T-cell (primary cell): ENCODE data around the gene DMRTC2. TPM values are rescaled to one million over a fixed set of nuclear protein-coding genes. Genes with fewer than 3 reads are reported as not detected.
A peak's percentile ranks its signal among the peaks of the same experiment; 100 is the strongest.

Experiments used
- ATAC-seq, 4 experiments: fragments of 200-7000 bp in 3 of 4; fragments of 150-1000 bp in 1 of 4; cut with Tn5 transposase; replicated peaks in 1 of 4; 1 replicate in 3 of 4; 2 replicates in 1 of 4; pipeline ENCODE4 v1.10.0; 2021; ENCODE audit warnings: moderate library complexity in 3 of 4, mild to moderate bottlenecking in 2 of 4, moderate number of reproducible peaks in 1 of 4
- CTCF ChIA-PET, 2 donors: fragments of 300-600 bp; sonication (Branson Sonifier 250); formaldehyde crosslinking; loops; one replicate each; lab custom pipeline; 2022; ENCODE audit warnings: antibody characterized with exemption in 2 of 2; lab: Charles Lee
- POLR2A ChIA-PET, 2 donors: fragments of 300-600 bp; sonication (Branson Sonifier 250); formaldehyde crosslinking; loops; one replicate each; lab custom pipeline; 2022; ENCODE audit warnings: antibody characterized with exemption in 2 of 2; lab: Charles Lee
- DNase-seq, 35 experiments: peaks; one replicate each; pipeline versions ENCODE4 v3.0.0 to v3.0.0-alpha.2; 2013 to 2023
- H3K27ac ChIP-seq: one replicate; pipeline ENCODE4 v1.5.1; 2013; ENCODE audit warnings: low read length
- H3K27me3 ChIP-seq, 2 experiments: replicated peaks in 1 of 2; 1 replicate in 1 of 2; 2 replicates in 1 of 2; pipeline versions ENCODE4 v1.6.1 to v1.7.0; 2013; ENCODE audit warnings: low read length in 1 of 2, mixed read lengths in 1 of 2; ENCODE audit not compliant: control insufficient read depth in 2 of 2, insufficient read depth in 2 of 2; ENCODE audit errors: extremely low read depth in 1 of 2
- H3K36me3 ChIP-seq, 2 donors: 1 replicate in 1 of 2; 2 replicates in 1 of 2; pipeline versions ENCODE4 v1.6.1 to v1.7.0; 2013; ENCODE audit warnings: low read length in 1 of 2; ENCODE audit not compliant: control insufficient read depth in 2 of 2, insufficient read depth in 1 of 2; ENCODE audit errors: extremely low read depth in 1 of 2
- H3K4me1 ChIP-seq, 2 experiments: 1 replicate in 1 of 2; 2 replicates in 1 of 2; pipeline versions ENCODE4 v1.6.1 to v1.7.0; 2013; ENCODE audit warnings: low read length in 2 of 2, mixed read lengths in 1 of 2; ENCODE audit not compliant: insufficient read depth in 2 of 2, control insufficient read depth in 1 of 2; ENCODE audit errors: extremely low read depth in 1 of 2
- H3K4me3 ChIP-seq, 2 donors: 1 replicate in 1 of 2; 2 replicates in 1 of 2; pipeline versions ENCODE4 v1.5.1 to v1.7.0; 2013; ENCODE audit warnings: mild to moderate bottlenecking in 2 of 2, low read length in 1 of 2, moderate library complexity in 1 of 2; ENCODE audit not compliant: control insufficient read depth in 1 of 2; ENCODE audit errors: extremely low read depth in 1 of 2
- H3K9me3 ChIP-seq: 2 replicates; pipeline ENCODE4 v1.7.0; 2013
- H3K27ac Mint-ChIP-seq, 2 donors: one replicate each; pipeline ENCODE4 v1.8.0; 2020 to 2021; ENCODE audit warnings: mild to moderate bottlenecking in 2 of 2, mixed read lengths in 2 of 2
- H3K27me3 Mint-ChIP-seq, 2 donors: one replicate each; pipeline ENCODE4 v1.8.0; 2021 to 2022; ENCODE audit warnings: mixed read lengths in 2 of 2
- H3K36me3 Mint-ChIP-seq: one replicate; pipeline ENCODE4 v1.8.0; 2021; ENCODE audit warnings: mixed read lengths
- H3K4me1 Mint-ChIP-seq, 3 donors: one replicate each; pipeline ENCODE4 v1.8.0; 2020 to 2022; ENCODE audit warnings: mixed read lengths in 3 of 3, mild to moderate bottlenecking in 1 of 3
- H3K4me3 Mint-ChIP-seq, 3 donors: one replicate each; pipeline ENCODE4 v1.8.0; 2020 to 2022; ENCODE audit warnings: mild to moderate bottlenecking in 3 of 3, mixed read lengths in 3 of 3, moderate library complexity in 3 of 3
- H3K9me3 Mint-ChIP-seq, 3 donors: one replicate each; pipeline ENCODE4 v1.8.0; 2020 to 2022; ENCODE audit warnings: mixed read lengths in 3 of 3
- WGBS: methylation state at CpG from one replicate; pipeline ENCODE4 v1.1.5; 2013; ENCODE audit warnings: missing lambda C conversion rate; ENCODE audit not compliant: insufficient coverage; 5-methylcytosine and 5-hydroxymethylcytosine counted together
- total RNA-seq, 35 experiments: library from RNA in 6 of 35; stranded (reverse) in 6 of 35; fragments of 120-200 nt in 1 of 35; gene quantifications; one replicate each; pipeline versions ENCODE4 v1.2.1 to v1.2.4 and lab custom pipeline; 2013 to 2026

The DMRTC2 gene
- total RNA-seq, 5 donors from 2014 or later (not counting 1 experiment from before 2014, with no cell fraction given), result not detected

DNA sequence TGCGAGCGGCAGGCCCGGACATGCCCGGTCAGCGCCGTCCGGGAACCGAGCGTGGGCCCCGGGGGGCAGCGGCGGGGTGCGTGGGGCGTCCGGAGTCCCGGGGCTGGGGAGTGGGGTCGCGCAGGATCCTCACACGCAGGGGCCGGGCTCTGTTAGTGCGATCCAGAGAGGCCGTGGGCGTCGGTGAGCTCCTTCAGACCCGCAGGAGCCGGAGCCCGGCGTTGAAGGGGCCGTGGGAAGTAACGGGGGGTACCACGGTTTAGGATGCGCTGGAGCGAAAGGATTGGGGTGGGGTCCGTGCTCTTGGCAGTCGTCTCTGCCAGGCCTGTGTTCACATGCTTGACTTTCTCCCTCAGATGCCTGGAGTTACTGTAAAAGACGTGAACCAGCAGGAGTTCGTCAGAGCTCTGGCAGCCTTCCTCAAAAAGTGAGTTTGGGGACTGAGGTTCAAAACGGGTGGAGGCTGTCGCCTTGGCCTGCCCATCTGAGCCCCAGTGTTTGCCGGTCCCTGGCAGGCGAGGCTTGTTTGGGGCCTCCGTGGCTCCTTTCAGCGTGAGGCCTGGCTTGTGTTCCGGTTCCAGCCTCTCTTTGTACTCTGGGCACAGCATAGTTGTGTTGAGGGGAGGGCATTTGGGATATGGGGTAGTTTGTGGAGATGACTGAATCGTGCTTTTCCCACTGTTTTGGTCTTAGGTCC, 15.7 kb downstream of the DMRTC2 start:
- Histone ChIP-seq H3K27me3 (no peaks in the 10 kb centered on the region), H3K4me1 (peaks cover 27 to 55% of the 10 kb centered on the region in 2 experiments), H3K4me3 (peak overlapping the region; percentile 83 to 96), H3K27ac (peak overlapping the region; percentile 64), H3K36me3 (peaks cover 6 to 43% of the 10 kb centered on the region in 2 donors), H3K9me3 (no peaks in the 10 kb centered on the region)
- peaks cover 46 to 51% (median 49%) of the 10 kb centered on the region in 3 donors for H3K4me1 Mint-ChIP-seq
- WGBS, result under 1% methylated on average over 42 of the region's 45 CpGs
- no peaks in the 10 kb centered on the region for H3K9me3 Mint-ChIP-seq
- no peaks in the 10 kb centered on the region for H3K27me3 Mint-ChIP-seq
- DNase-seq, result peak in 4 of 35 experiments; percentile 14 to 44 (median 18)
- CTCF ChIA-PET, result interaction anchor here in 1 of 2 donors (0.6 to 3.0 kb wide), 7 partner anchors 11 to 421 kb away, joined by 3 to 15 read pairs (median 8); no protein-coding TSS in a partner anchor
- peak overlapping the region; percentile 80 to 95 (median 93) for H3K4me3 Mint-ChIP-seq
- no peak for ATAC-seq
- POLR2A ChIA-PET, result interaction anchor here (0.6 to 1.0 kb wide), 2 partner anchors 15 kb away, joined by 3 to 5 read pairs; no protein-coding TSS in a partner anchor
- peak overlapping the region; percentile 89 to 92 for H3K27ac Mint-ChIP-seq
- peaks cover 36% of the 10 kb centered on the region for H3K36me3 Mint-ChIP-seq

DNA sequence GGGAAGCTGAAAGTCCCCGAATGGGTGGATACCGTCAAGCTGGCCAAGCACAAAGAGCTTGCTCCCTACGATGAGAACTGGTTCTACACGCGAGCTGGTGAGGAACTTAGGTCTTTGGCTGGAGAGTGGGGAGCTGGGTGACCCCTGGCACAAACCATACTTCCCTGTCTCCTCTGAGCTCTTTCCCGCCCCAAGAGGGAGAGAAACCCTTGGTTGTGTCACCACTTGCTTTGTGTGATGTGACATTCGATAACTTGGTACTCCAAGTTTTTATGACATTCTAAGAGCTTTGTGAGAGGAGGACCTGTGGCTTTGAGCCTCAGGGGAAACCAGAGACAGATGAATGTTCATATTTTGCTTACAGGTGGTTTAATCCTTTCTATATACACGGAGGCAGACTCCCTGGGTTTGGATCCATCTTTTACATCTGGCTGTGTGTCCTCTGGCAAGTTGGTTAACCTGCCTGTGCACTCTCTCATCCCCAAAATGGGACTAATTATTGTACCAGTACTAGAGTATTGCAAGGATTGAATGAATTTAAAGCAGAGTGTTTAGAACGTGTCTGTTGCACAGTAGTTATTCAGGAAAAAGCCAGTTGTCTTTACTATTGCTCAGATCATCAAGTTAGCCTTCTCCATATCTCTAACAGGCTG, 16.4 kb downstream of the DMRTC2 start:
- Mint-ChIP-seq H3K27me3 (no peaks in the 10 kb centered on the region), H3K9me3 (no peaks in the 10 kb centered on the region), H3K27ac (peak overlapping the region; percentile 89 to 92), H3K4me1 (peaks cover 48 to 54% (median 52%) of the 10 kb centered on the region in 3 donors), H3K4me3 (peak overlapping the region; percentile 80 to 95 (median 93)), H3K36me3 (peaks cover 37% of the 10 kb centered on the region)
- Histone ChIP-seq H3K27ac (peak overlapping the region; percentile 64), H3K4me3 (peak overlapping the region; percentile 83 to 96), H3K27me3 (no peaks in the 10 kb centered on the region), H3K36me3 (peaks cover 6 to 43% of the 10 kb centered on the region in 2 donors), H3K4me1 (peaks cover 28 to 59% of the 10 kb centered on the region in 2 experiments), H3K9me3 (no peaks in the 10 kb centered on the region)
- WGBS, result 9% methylated on average over 2 of the region's 9 CpGs
- POLR2A ChIA-PET, result no interaction called here
- CTCF ChIA-PET, result interaction anchor here in 1 of 2 donors (2.5 to 3.0 kb wide), 2 partner anchors 10 to 26 kb away, joined by 15 read pairs; no protein-coding TSS in a partner anchor
- no peak for DNase-seq
- no peak for ATAC-seq

DNA sequence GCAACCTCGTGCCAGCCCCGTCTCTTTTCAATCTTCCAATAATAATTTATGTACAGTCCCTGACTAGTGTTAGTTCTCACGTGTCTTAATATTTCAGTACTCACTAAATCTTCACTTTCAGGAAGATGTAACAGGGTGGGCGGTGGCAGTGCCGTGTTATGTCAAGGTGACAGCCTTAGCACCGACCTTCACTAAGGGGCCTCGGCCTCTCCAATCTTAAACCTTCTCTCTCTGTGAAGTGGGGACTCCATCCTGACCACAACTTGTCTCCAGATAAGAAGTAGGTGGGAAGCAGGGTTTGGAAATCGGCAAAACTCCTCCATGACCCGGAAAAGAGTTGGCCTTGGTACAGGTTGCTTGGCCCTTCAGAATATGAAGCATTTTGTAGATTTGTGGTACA, 17.0 kb downstream of the DMRTC2 start:
- Mint-ChIP-seq H3K9me3 (no peaks in the 10 kb centered on the region), H3K36me3 (peaks cover 39% of the 10 kb centered on the region), H3K27ac (peak overlapping the region; percentile 89 to 92), H3K4me3 (peak overlapping the region; percentile 80 to 95 (median 93)), H3K27me3 (no peaks in the 10 kb centered on the region), H3K4me1 (peaks cover 51 to 58% (median 58%) of the 10 kb centered on the region in 3 donors)
- 36% methylated on average over 2 of the region's 9 CpGs for WGBS
- ChIA-PET CTCF (interaction anchor here in 1 of 2 donors (3.0 kb wide), 1 partner anchor 25 kb away, joined by 15 read pairs; no protein-coding TSS in a partner anchor), POLR2A (no interaction called here)
- Histone ChIP-seq H3K36me3 (peaks cover 6 to 44% of the 10 kb centered on the region in 2 donors), H3K27ac (peak overlapping the region; percentile 10), H3K4me3 (peak overlapping the region in 1 of 2 donors; percentile 96), H3K27me3 (no peaks in the 10 kb centered on the region), H3K4me1 (peaks cover 29 to 64% of the 10 kb centered on the region in 2 experiments), H3K9me3 (no peaks in the 10 kb centered on the region)
- ATAC-seq (no peak), DNase-seq (no peak)

DNA sequence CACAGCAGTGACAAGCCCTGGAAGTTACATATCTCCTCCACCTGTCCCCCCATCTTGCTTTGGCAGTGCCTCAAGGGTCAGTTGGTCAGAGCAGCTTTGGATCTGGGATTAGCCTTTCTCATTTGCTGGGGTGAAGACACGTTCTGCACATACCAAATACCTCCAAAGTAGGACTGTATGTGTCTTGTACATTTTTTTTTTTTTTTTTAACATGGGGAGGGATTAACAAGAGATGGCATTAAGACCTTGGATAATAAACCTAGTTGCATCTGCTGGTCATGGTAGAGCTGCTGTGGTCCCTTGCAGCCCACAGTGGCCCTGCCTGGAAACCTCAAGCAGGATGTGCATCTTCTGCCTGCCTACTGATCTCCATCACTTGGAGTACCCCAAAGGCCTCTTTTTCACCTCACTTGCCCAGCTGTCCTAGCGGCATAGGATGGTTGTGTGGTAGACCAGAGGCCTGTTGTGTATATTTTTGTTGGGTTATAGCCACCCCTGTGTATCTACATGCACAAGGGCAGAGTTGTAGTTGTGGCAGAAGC, 17.7 kb downstream of the DMRTC2 start:
- no CpG with 5 or more reads among the region's 2 CpGs for WGBS
- Mint-ChIP-seq H3K4me3 (peak overlapping the region; percentile 80 to 95 (median 93)), H3K9me3 (no peaks in the 10 kb centered on the region), H3K27me3 (no peaks in the 10 kb centered on the region), H3K36me3 (peaks cover 39% of the 10 kb centered on the region), H3K27ac (peak overlapping the region; percentile 89 to 92), H3K4me1 (peaks cover 51 to 60% (median 58%) of the 10 kb centered on the region in 3 donors)
- no peaks in the 10 kb centered on the region for H3K9me3 ChIP-seq
- no peak for DNase-seq
- ATAC-seq, result no peak
- peak overlapping the region; percentile 10 for H3K27ac ChIP-seq
- CTCF ChIA-PET, result no interaction called here
- H3K4me3 ChIP-seq, result no peak overlapping the region
- H3K36me3 ChIP-seq, result peaks cover 6 to 48% of the 10 kb centered on the region in 2 donors
- H3K4me1 ChIP-seq, result peaks cover 29 to 71% of the 10 kb centered on the region in 2 experiments
- H3K27me3 ChIP-seq, result no peaks in the 10 kb centered on the region
- POLR2A ChIA-PET, result interaction anchor here in 1 of 2 donors (1.0 kb wide), 1 partner anchor 13 kb away, joined by 9 read pairs; no protein-coding TSS in a partner anchor

DNA sequence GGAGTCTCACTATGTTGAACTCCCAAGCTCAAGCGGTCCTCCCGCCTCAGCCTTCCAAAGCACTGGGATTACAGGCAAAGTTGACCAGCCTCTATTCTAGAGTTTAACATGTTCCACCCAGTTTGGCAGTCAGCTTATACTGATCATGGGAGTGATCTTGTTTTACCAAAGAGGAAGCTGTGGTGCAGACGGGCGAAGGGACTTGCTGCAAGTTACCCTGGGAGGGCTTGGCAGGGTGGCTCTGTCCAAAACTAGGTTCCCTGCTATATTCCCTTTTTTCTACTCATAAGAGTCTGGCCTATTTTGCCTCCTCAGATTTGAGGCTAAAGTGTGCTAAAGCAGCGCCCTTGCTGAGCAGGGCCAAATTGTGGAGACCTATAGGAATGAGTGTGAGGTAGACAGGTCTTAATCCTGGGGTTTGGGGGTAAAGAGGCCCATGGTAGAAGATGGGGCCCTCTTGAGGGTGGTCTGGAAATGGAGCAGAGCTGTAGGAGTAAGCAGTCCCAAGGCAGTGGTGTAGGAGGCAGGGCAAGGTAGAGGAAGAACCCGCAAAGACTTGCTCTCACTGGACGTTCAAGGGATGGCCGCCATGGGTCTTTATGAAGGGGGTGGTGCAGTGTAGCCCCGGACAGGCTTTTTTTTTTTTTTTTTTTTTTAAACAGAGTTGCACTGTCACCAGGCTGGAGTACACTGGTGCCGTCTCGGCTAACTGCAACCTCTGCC, 18.5 kb downstream of the DMRTC2 start:
- Histone ChIP-seq H3K27ac (peak overlapping the region; percentile 32), H3K4me1 (peaks cover 35 to 79% of the 10 kb centered on the region in 2 experiments), H3K9me3 (no peaks in the 10 kb centered on the region), H3K4me3 (no peak overlapping the region), H3K27me3 (no peaks in the 10 kb centered on the region), H3K36me3 (peaks cover 12 to 56% of the 10 kb centered on the region in 2 donors)
- Mint-ChIP-seq H3K36me3 (peaks cover 46% of the 10 kb centered on the region), H3K27me3 (no peaks in the 10 kb centered on the region), H3K27ac (peak overlapping the region; percentile 82 to 89), H3K4me3 (peak overlapping the region in 2 of 3 donors; percentile 21 to 80), H3K9me3 (no peaks in the 10 kb centered on the region), H3K4me1 (peaks cover 60 to 69% (median 65%) of the 10 kb centered on the region in 3 donors)
- ChIA-PET CTCF (interaction anchor here in 1 of 2 donors (0.6 kb wide), 1 partner anchor 324 kb away, joined by 3 read pairs; no protein-coding TSS in a partner anchor), POLR2A (interaction anchor here in 1 of 2 donors (1.0 kb wide), 1 partner anchor 12 kb away, joined by 9 read pairs; no protein-coding TSS in a partner anchor)
- DNase-seq (no peak), ATAC-seq (no peak)
- WGBS, result 80% methylated on average over 2 of the region's 11 CpGs
